ENCODE data around the gene YES1. TPM values are rescaled to one million over a fixed set of nuclear protein-coding genes. Genes with fewer than 3 reads are reported as not detected.

The YES1 gene
- total and polyA plus RNA-seq, 2 donors (not counting 3 experiments of a cell fraction or from before 2014, with no cell fraction given): 16.5 to 92.3 TPM

GRCh38 chr18:675307-675706, 136.7 kb downstream of the YES1 start:
- Histone ChIP-seq H4K20me1 (replicated peaks; ENCODE audit: control insufficient read depth, extremely low read depth, insufficient read depth, low read length) (no peaks in the 10 kb centered on the region), H3K4me2 (ENCODE audit: insufficient read depth, low read length) (no peak overlapping the region), H3K27ac (ENCODE audit: insufficient read depth, low read depth, low read length) (no peak overlapping the region), H2AFZ (ENCODE audit: low read depth, low read length) (no peak overlapping the region), H3K9me1 (replicated peaks; ENCODE audit: control insufficient read depth, extremely low read depth, insufficient read depth, low read length) (no peaks in the 10 kb centered on the region), H3K36me3 (ENCODE audit: control insufficient read depth in 2 of 2, extremely low read depth in 1 of 2, insufficient read depth in 2 of 2, low read length in 2 of 2) (peaks cover 16 to 23% of the 10 kb centered on the region in 2 experiments), H3K79me2 (ENCODE audit: control insufficient read depth, insufficient read depth, low read length) (no peaks in the 10 kb centered on the region), H3K9me3 (replicated peaks; ENCODE audit: control insufficient read depth, insufficient read depth, low read length) (no peaks in the 10 kb centered on the region), H3K4me1 (ENCODE audit: control insufficient read depth, extremely low read depth, insufficient read depth, low read length) (no peaks in the 10 kb centered on the region), H3K27me3 (ENCODE audit: control insufficient read depth in 2 of 2, insufficient read depth in 2 of 2, low read length in 2 of 2) (no peaks in the 10 kb centered on the region), H3K4me3 (replicated peaks in 1 of 3; ENCODE audit: insufficient read depth in 1 of 3, low read depth in 1 of 3, low read length in 3 of 3) (no peak overlapping the region), H3K9ac (replicated peaks; ENCODE audit: extremely low read depth, insufficient read depth, low read length) (no peak overlapping the region)
- ChIA-PET CTCF (interaction anchor here (0.8 kb wide), 1 partner anchor 37 kb away, joined by 3 read pairs; the partner anchor contains the start of gene ENOSF1), POLR2A (no interaction called here)
- intact Hi-C loops (cut with micrococcal nuclease): no loop called here
- TF ChIP-seq POLR2AphosphoS5 (IDR thresholded peaks at IDR 0.05; ENCODE audit: insufficient read depth, low read depth, low read length) (no peak), MYC (IDR thresholded peaks at IDR 0.05; ENCODE audit: low read depth, low read length) (no peak), GATA2 (IDR thresholded peaks at IDR 0.05; ENCODE audit: insufficient read depth, insufficient read length, low read depth, low read length) (no peak), JUN (IDR thresholded peaks at IDR 0.05; ENCODE audit: borderline replicate concordance, insufficient read depth, insufficient read length, low read depth) (no peak), MAX (IDR thresholded peaks at IDR 0.05; ENCODE audit: insufficient read depth, insufficient read length) (no peak), EZH2 (IDR thresholded peaks at IDR 0.05; ENCODE audit: borderline replicate concordance, low read depth, low read length, severe bottlenecking) (no peak), CTCF (IDR thresholded peaks at IDR 0.05; ENCODE audit: extremely low read depth in 1 of 2, insufficient read depth in 1 of 2, low read depth in 1 of 2, low read length in 2 of 2) (no peak), FOS (IDR thresholded peaks at IDR 0.05; ENCODE audit: borderline replicate concordance, insufficient read depth, low read length) (no peak), POLR2A (IDR thresholded peaks at IDR 0.05; ENCODE audit: low read depth, low read length) (no peak)
- FAIRE-seq (no peak), DNase-seq (ENCODE audit: low read depth, low spot score) (no peak)
- BruUV-seq (replicated peaks): no TSS peak
- dilution Hi-C loops (cut with MboI; ENCODE audit: extremely low pct_ligation_motif_present, low sequenced_read_pairs): no loop called here

Measured in endothelial cell of umbilical vein (primary cell).